Gastroesophageal sphincter (tissue), 4 donors: ENCODE measurements around the gene SCAMP1. TPM values are rescaled to one million over a fixed set of nuclear protein-coding genes. Genes with fewer than 3 reads are reported as not detected.
"Not testable (repeated sequence)": the region's sequence is repeated elsewhere in the genome, so short reads cannot be mapped to it uniquely, and the experiment has no call there.

Experiments
- ATAC-seq: fragments of 150-250 bp; one replicate; pipeline ENCODE4 v1.9.1; 2016; ENCODE audit warnings: mild to moderate bottlenecking, moderate library complexity
- H3K27ac ChIP-seq, 4 donors: fragments of 200-600 bp; sonication (generic) in 3 of 4; 1 replicate in 3 of 4; 2 replicates in 1 of 4; pipeline ENCODE4 v1.5.1; 2016 to 2019
- H3K27me3 ChIP-seq: fragments of 200-600 bp; sonication (generic); one replicate; pipeline ENCODE4 v1.5.1; 2019
- H3K36me3 ChIP-seq, 2 donors: fragments of 200-600 bp; sonication (generic); one replicate each; pipeline ENCODE4 v1.5.1; 2019; ENCODE audit warnings: control low read depth in 1 of 2
- H3K4me1 ChIP-seq, 3 donors: fragments of 200-600 bp; sonication (generic); 1 replicate in 2 of 3; 2 replicates in 1 of 3; pipeline ENCODE4 v1.5.1; 2016 to 2019; ENCODE audit warnings: control low read depth in 2 of 3
- H3K4me3 ChIP-seq, 2 donors: fragments of 200-600 bp; sonication (generic); one replicate each; pipeline ENCODE4 v1.5.1; 2019; ENCODE audit warnings: mild to moderate bottlenecking in 1 of 2, moderate library complexity in 1 of 2
- H3K9me3 ChIP-seq, 3 donors: fragments of 200-600 bp; sonication (generic); one replicate each; pipeline ENCODE4 v1.5.1; 2017 to 2019; ENCODE audit warnings: control low read depth in 2 of 3
- CTCF ChIP-seq, 4 experiments: fragments of 200-600 bp in 2 of 4; fragments of 450-650 bp in 2 of 4; sonication (generic) in 1 of 4; IDR thresholded peaks; one replicate each; pipeline ENCODE4 v1.5.1; 2017 to 2019; ENCODE audit warnings: antibody characterized with exemption in 4 of 4, mild to moderate bottlenecking in 2 of 4, moderate library complexity in 2 of 4
- EP300 ChIP-seq: sonication (generic); formaldehyde crosslinking; IDR thresholded peaks from one replicate; pipeline ENCODE4 v1.6.1; 2017; ENCODE audit warnings: antibody characterized with exemption, mild to moderate bottlenecking
- POLR2A ChIP-seq, 2 donors: fragments of 450-650 bp; IDR thresholded peaks; one replicate each; pipeline ENCODE4 v1.6.1; 2017; ENCODE audit warnings: antibody characterized with exemption in 2 of 2, mild to moderate bottlenecking in 2 of 2, moderate library complexity in 1 of 2
- POLR2AphosphoS5 ChIP-seq: sonication (generic); formaldehyde crosslinking; IDR thresholded peaks from one replicate; pipeline ENCODE4 v1.6.1; 2017; ENCODE audit warnings: antibody characterized with exemption
- WGBS, 2 donors: methylation state at CpG; one replicate each; pipeline ENCODE4 v1.1.5; 2018; ENCODE audit warnings: low coverage in 1 of 2; 5-methylcytosine and 5-hydroxymethylcytosine counted together
- total RNA-seq, 4 donors: library from RNA; depleted of rRNA; stranded (reverse); fragments of >200 nt; gene quantifications; one replicate each; pipeline ENCODE4 v1.1.0, GENCODE V29; 2016

The SCAMP1 gene
- total RNA-seq, 4 donors from 2014 or later, result 32.1 to 45.8 (median 38.9) TPM

- H3K9me3 ChIP-seq, result no peaks in the 10 kb centered on the region
- peak; percentile 69 for ATAC-seq
- H3K27ac ChIP-seq, result peak overlapping the region in 2 of 4 donors; percentile 45 to 63
- peaks cover 3 to 33% (median 5%) of the 10 kb centered on the region in 3 donors for H3K4me1 ChIP-seq
- H3K36me3 ChIP-seq, result no peaks in the 10 kb centered on the region
- no peaks in the 10 kb centered on the region for H3K27me3 ChIP-seq
- no peak overlapping the region for H3K4me3 ChIP-seq
- WGBS, 2 donors, result 0 to 5% methylated on average over 2 to 3 of the region's 3 CpGs
- TF ChIP-seq POLR2AphosphoS5, result no peak
Observed at GRCh38 chr5:78377056-78377717, 16.8 kb downstream of the SCAMP1 start.

- TF ChIP-seq EP300, result no peak
- no peak for TF ChIP-seq POLR2A (IDR thresholded peaks at IDR 0.05)
- no peak for TF ChIP-seq CTCF (IDR thresholded peaks at IDR 0.05)
- TF ChIP-seq POLR2AphosphoS5, result no peak
- 59 to 80% methylated on average over 2 to 4 of the region's 4 CpGs for WGBS, 2 donors
- no peaks in the 10 kb centered on the region for H3K9me3 ChIP-seq
- H3K36me3 ChIP-seq, result no peaks in the 10 kb centered on the region
- H3K4me1 ChIP-seq, result peaks cover 3 to 30% (median 5%) of the 10 kb centered on the region in 3 donors
- no peaks in the 10 kb centered on the region for H3K27me3 ChIP-seq
- H3K27ac ChIP-seq, result peak overlapping the region in 2 of 4 donors; percentile 45 to 63
- ATAC-seq, result no peak
- no peak overlapping the region for H3K4me3 ChIP-seq
Observed at GRCh38 chr5:78377718-78378105, 17.3 kb downstream of the SCAMP1 start.

DNA sequence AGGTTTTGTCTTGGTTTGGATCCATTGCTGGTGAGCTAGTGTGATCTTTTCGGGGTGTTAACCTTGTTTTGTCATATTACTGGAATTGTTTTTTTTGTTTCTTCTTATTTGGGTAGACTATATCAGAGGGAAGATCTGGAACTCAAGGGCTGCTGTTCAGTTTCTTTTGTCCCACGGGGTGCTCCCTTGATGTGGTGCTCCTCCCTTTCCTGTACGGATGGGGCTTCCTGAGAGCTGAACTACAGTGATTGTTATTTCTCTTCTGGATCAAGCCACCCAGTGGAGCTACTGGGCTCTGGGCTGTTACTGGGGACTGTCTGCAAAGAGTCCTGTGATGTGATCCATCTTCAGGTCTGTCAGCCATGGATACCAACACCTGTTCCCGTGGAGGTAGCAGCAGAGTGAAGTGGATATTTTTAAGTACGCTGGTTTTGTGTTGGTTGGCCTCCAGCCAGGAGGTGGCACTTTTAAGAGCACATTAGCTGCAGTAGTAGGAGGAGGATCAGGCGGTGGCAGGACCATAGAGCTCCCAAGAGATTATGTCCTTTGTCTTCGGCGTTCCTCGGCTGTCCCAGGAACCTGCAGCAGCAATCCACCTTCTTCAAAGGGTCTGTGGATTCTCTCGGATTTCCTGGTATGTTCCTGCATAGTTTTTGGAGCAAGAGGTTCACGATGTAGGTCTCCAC lies 27.2 kb downstream of the SCAMP1 start:
- peaks cover 0 to 20% (median 0%) of the 10 kb centered on the region in 3 donors for H3K9me3 ChIP-seq
- no peak overlapping the region for H3K27ac ChIP-seq
- TF ChIP-seq POLR2A (IDR thresholded peaks at IDR 0.05) (no peak), POLR2AphosphoS5 (no peak), EP300 (no peak), CTCF (IDR thresholded peaks at IDR 0.05) (no peak)
- H3K4me1 ChIP-seq, result no peaks in the 10 kb centered on the region
- H3K27me3 ChIP-seq, result no peaks in the 10 kb centered on the region
- no peak for ATAC-seq
- 88 to 91% methylated on average over 8 to 9 of the region's 11 CpGs for WGBS, 2 donors
- H3K36me3 ChIP-seq, result no peaks in the 10 kb centered on the region
- H3K4me3 ChIP-seq, result no peak overlapping the region

GRCh38 chr5:78391357-78391756 lies 30.9 kb downstream of the SCAMP1 start:
- H3K4me1 ChIP-seq, H3K4me3 ChIP-seq, H3K36me3 ChIP-seq, H3K27ac ChIP-seq, H3K27me3 ChIP-seq, H3K9me3 ChIP-seq, ATAC-seq: not testable (repeated sequence)
- no CpG with 5 or more reads among the region's 28 CpGs for WGBS, 2 donors

DNA sequence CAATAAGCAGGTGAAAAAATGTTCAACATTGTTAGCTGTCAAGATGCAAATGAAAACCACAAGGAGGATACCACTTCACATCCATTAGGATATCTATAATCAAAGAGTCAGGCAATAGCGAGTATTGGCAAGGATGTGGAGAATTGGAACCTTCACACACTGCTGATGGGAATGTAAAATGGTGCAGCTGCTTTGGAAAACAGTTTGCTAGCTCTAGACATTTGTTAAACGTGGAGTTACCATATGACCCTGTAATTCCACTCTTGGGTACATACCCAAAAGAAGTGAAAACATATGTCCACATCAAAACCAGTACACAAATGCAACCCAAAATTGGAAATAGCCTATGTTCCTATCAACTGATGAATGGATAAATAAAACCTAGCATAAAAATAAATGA lies 37.4 kb downstream of the SCAMP1 start:
- Histone ChIP-seq H3K27ac (no peak overlapping the region), H3K9me3 (no peaks in the 10 kb centered on the region), H3K4me1 (peaks cover 0 to 4% (median 0%) of the 10 kb centered on the region in 3 donors), H3K36me3 (no peaks in the 10 kb centered on the region), H3K4me3 (no peak overlapping the region), H3K27me3 (no peaks in the 10 kb centered on the region)
- ATAC-seq, result no peak
- TF ChIP-seq POLR2AphosphoS5, result no peak
- TF ChIP-seq EP300, result no peak
- TF ChIP-seq CTCF (IDR thresholded peaks at IDR 0.05), result no peak
- no peak for TF ChIP-seq POLR2A (IDR thresholded peaks at IDR 0.05)
- 61 to 66% methylated on average over 2 of the region's 2 CpGs for WGBS, 2 donors

GRCh38 chr5:78399116-78399515 lies 38.7 kb downstream of the SCAMP1 start:
- Histone ChIP-seq H3K4me3 (no peak overlapping the region), H3K27me3 (no peaks in the 10 kb centered on the region), H3K27ac (no peak overlapping the region), H3K36me3 (no peaks in the 10 kb centered on the region), H3K4me1 (peaks cover 0 to 4% (median 0%) of the 10 kb centered on the region in 3 donors), H3K9me3 (no peaks in the 10 kb centered on the region)
- TF ChIP-seq CTCF (IDR thresholded peaks at IDR 0.05), result no peak
- no peak for ATAC-seq
